Measurements from ENCODE around the gene TP53I11. TPM values are rescaled to one million over a fixed set of nuclear protein-coding genes. Genes with fewer than 3 reads are reported as not detected.
A peak's percentile ranks its signal among the peaks of the same experiment; 100 is the strongest.

The TP53I11 gene
- total RNA-seq, 1 donor from 2014 or later = 96.8 TPM

- peaks cover 3% of the 10 kb centered on the region for H3K27me3 ChIP-seq (ENCODE audit: insufficient read depth, low read length)
- H3K27ac Mint-ChIP-seq (ENCODE audit: unreplicated experiment) = no peak overlapping the region
- no peak overlapping the region for H3K4me2 ChIP-seq (ENCODE audit: low read length)
- TF ChIP-seq, protein P1, sequence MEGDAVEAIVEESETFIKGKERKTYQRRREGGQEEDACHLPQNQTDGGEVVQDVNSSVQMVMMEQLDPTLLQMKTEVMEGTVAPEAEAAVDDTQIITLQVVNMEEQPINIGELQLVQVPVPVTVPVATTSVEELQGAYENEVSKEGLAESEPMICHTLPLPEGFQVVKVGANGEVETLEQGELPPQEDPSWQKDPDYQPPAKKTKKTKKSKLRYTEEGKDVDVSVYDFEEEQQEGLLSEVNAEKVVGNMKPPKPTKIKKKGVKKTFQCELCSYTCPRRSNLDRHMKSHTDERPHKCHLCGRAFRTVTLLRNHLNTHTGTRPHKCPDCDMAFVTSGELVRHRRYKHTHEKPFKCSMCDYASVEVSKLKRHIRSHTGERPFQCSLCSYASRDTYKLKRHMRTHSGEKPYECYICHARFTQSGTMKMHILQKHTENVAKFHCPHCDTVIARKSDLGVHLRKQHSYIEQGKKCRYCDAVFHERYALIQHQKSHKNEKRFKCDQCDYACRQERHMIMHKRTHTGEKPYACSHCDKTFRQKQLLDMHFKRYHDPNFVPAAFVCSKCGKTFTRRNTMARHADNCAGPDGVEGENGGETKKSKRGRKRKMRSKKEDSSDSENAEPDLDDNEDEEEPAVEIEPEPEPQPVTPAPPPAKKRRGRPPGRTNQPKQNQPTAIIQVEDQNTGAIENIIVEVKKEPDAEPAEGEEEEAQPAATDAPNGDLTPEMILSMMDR (IDR thresholded peaks at IDR 0.05; ENCODE audit: insufficient read depth, low read depth, low read length) = no peak
- no peak for TF ChIP-seq EZH2 (IDR thresholded peaks at IDR 0.05; ENCODE audit: insufficient read depth, low read length)
- H3K9me3 ChIP-seq (ENCODE audit: insufficient read depth, low read depth, low read length) = no peaks in the 10 kb centered on the region
- H3K27me3 Mint-ChIP-seq (ENCODE audit: low read depth, unreplicated experiment) = peaks cover 20% of the 10 kb centered on the region
- DNase-seq (ENCODE audit: low read depth) = no peak
- H3K4me3 ChIP-seq (ENCODE audit: insufficient read depth, low read depth, low read length) = no peak overlapping the region
- H3K4me1 ChIP-seq (ENCODE audit: insufficient read depth, low read length) = no peaks in the 10 kb centered on the region
- FAIRE-seq = no peak
- H3K4me1 Mint-ChIP-seq (ENCODE audit: low read depth, unreplicated experiment) = no peaks in the 10 kb centered on the region
- H3K27ac ChIP-seq (ENCODE audit: low read depth, low read length) = no peak overlapping the region
- H3K36me3 Mint-ChIP-seq (ENCODE audit: low read depth, unreplicated experiment) = no peaks in the 10 kb centered on the region
- no peak overlapping the region for H3K4me3 Mint-ChIP-seq (ENCODE audit: unreplicated experiment)
- no peaks in the 10 kb centered on the region for H3K9me3 Mint-ChIP-seq (ENCODE audit: unreplicated experiment)
- no peak overlapping the region for H2AFZ ChIP-seq (ENCODE audit: low read depth, low read length)
- H4K20me1 ChIP-seq (ENCODE audit: insufficient read depth, low read length) = no peaks in the 10 kb centered on the region
- H3K9ac ChIP-seq (ENCODE audit: low read length) = no peak overlapping the region
- no peaks in the 10 kb centered on the region for H3K79me2 ChIP-seq (ENCODE audit: insufficient read depth, low read length)
- no peaks in the 10 kb centered on the region for H3K36me3 ChIP-seq (ENCODE audit: insufficient read depth, low read length)
These were observed 12.5 kb upstream of the TP53I11 start for GRCh38 chr11:44963136-44963535.

GRCh38 chr11:44962464-44962863 lies 11.8 kb upstream of the TP53I11 start:
- Mint-ChIP-seq H3K9me3 (ENCODE audit: unreplicated experiment) (no peaks in the 10 kb centered on the region), H3K27ac (ENCODE audit: unreplicated experiment) (no peak overlapping the region), H3K27me3 (ENCODE audit: low read depth, unreplicated experiment) (peaks cover 19% of the 10 kb centered on the region), H3K36me3 (ENCODE audit: low read depth, unreplicated experiment) (no peaks in the 10 kb centered on the region), H3K4me1 (ENCODE audit: low read depth, unreplicated experiment) (no peaks in the 10 kb centered on the region), H3K4me3 (ENCODE audit: unreplicated experiment) (no peak overlapping the region)
- Histone ChIP-seq H3K9me3 (ENCODE audit: insufficient read depth, low read depth, low read length) (no peaks in the 10 kb centered on the region), H4K20me1 (ENCODE audit: insufficient read depth, low read length) (no peaks in the 10 kb centered on the region), H3K79me2 (ENCODE audit: insufficient read depth, low read length) (no peaks in the 10 kb centered on the region), H2AFZ (ENCODE audit: low read depth, low read length) (no peak overlapping the region), H3K36me3 (ENCODE audit: insufficient read depth, low read length) (no peaks in the 10 kb centered on the region), H3K4me2 (ENCODE audit: low read length) (no peak overlapping the region), H3K4me1 (ENCODE audit: insufficient read depth, low read length) (no peaks in the 10 kb centered on the region), H3K9ac (ENCODE audit: low read length) (no peak overlapping the region), H3K4me3 (ENCODE audit: insufficient read depth, low read depth, low read length) (no peak overlapping the region), H3K27ac (ENCODE audit: low read depth, low read length) (no peak overlapping the region), H3K27me3 (ENCODE audit: insufficient read depth, low read length) (peaks cover 5% of the 10 kb centered on the region)
- TF ChIP-seq EZH2 (IDR thresholded peaks at IDR 0.05; ENCODE audit: insufficient read depth, low read length) = no peak
- TF ChIP-seq, protein P1 (IDR thresholded peaks at IDR 0.05; ENCODE audit: insufficient read depth, low read depth, low read length) = no peak
- FAIRE-seq (no peak), DNase-seq (ENCODE audit: low read depth) (no peak)

- no peak overlapping the region for H3K9ac ChIP-seq (ENCODE audit: low read length)
- H3K27me3 Mint-ChIP-seq (ENCODE audit: low read depth, unreplicated experiment) = peaks cover 18% of the 10 kb centered on the region
- H4K20me1 ChIP-seq (ENCODE audit: insufficient read depth, low read length) = no peaks in the 10 kb centered on the region
- no peaks in the 10 kb centered on the region for H3K9me3 Mint-ChIP-seq (ENCODE audit: unreplicated experiment)
- peaks cover 10% of the 10 kb centered on the region for H3K4me1 ChIP-seq (ENCODE audit: insufficient read depth, low read length)
- H3K27ac ChIP-seq (ENCODE audit: low read depth, low read length) = no peak overlapping the region
- peaks cover 14% of the 10 kb centered on the region for H3K27me3 ChIP-seq (ENCODE audit: insufficient read depth, low read length)
- H2AFZ ChIP-seq (ENCODE audit: low read depth, low read length) = no peak overlapping the region
- no peak overlapping the region for H3K4me3 ChIP-seq (ENCODE audit: insufficient read depth, low read depth, low read length)
- H3K4me1 Mint-ChIP-seq (ENCODE audit: low read depth, unreplicated experiment) = peaks cover 7% of the 10 kb centered on the region
- no peak overlapping the region for H3K4me2 ChIP-seq (ENCODE audit: low read length)
- H3K27ac Mint-ChIP-seq (ENCODE audit: unreplicated experiment) = peak overlapping the region; percentile 5
- TF ChIP-seq, protein P1 (IDR thresholded peaks at IDR 0.05; ENCODE audit: insufficient read depth, low read depth, low read length) = no peak
- no peak for TF ChIP-seq EZH2 (IDR thresholded peaks at IDR 0.05; ENCODE audit: insufficient read depth, low read length)
- DNase-seq (ENCODE audit: low read depth) = no peak
- no peaks in the 10 kb centered on the region for H3K9me3 ChIP-seq (ENCODE audit: insufficient read depth, low read depth, low read length)
- no peaks in the 10 kb centered on the region for H3K79me2 ChIP-seq (ENCODE audit: insufficient read depth, low read length)
- no peak for FAIRE-seq
- no peaks in the 10 kb centered on the region for H3K36me3 ChIP-seq (ENCODE audit: insufficient read depth, low read length)
- no peak overlapping the region for H3K4me3 Mint-ChIP-seq (ENCODE audit: unreplicated experiment)
- H3K36me3 Mint-ChIP-seq (ENCODE audit: low read depth, unreplicated experiment) = no peaks in the 10 kb centered on the region
These were observed 9.6 kb upstream of the TP53I11 start for GRCh38 chr11:44960200-44960845.

Data from astrocyte (in vitro differentiated cells and primary cell).